GM19372 (cell line): Measurements from ENCODE around the gene CDK10.
"Not testable (repeated sequence)": the region's sequence is repeated elsewhere in the genome, so short reads cannot be mapped to it uniquely, and the experiment has no call there.

Experiments used
- ATAC-seq: cut with Tn5 transposase; IDR thresholded peaks from one replicate; pipeline ENCODE4 v1.9.1; 2021; ENCODE audit warnings: mild to moderate bottlenecking, low read depth, moderate library complexity; ENCODE audit not compliant: unreplicated experiment

The CDK10 gene

GRCh38 chr16:89695086-89695874 is 8.8 kb downstream of the CDK10 start:
- no peak for ATAC-seq

- no peak for ATAC-seq
These were observed 9.6 kb downstream of the CDK10 start for GRCh38 chr16:89695875-89696669.

- ATAC-seq: no peak
These were observed 10.2 kb downstream of the CDK10 start for GRCh38 chr16:89696670-89697128.

- ATAC-seq: no peak
These were observed 10.7 kb downstream of the CDK10 start for GRCh38 chr16:89697161-89697615.

GRCh38 chr16:89697616-89698331 is 11.3 kb downstream of the CDK10 start:
- no peak for ATAC-seq

GRCh38 chr16:89698717-89699116 is 12.2 kb downstream of the CDK10 start:
- ATAC-seq: not testable (repeated sequence)

- ATAC-seq: not testable (repeated sequence)
These were observed 13.2 kb downstream of the CDK10 start for GRCh38 chr16:89699629-89700099.

GRCh38 chr16:89700100-89700648 is 13.7 kb downstream of the CDK10 start:
- peak; percentile 41 for ATAC-seq

- no peak for ATAC-seq
These were observed 14.3 kb downstream of the CDK10 start for GRCh38 chr16:89700649-89701424.

- peak; percentile 64 for ATAC-seq
These were observed 15.2 kb downstream of the CDK10 start, which contains the start of gene SPATA2L for GRCh38 chr16:89701425-89702406. Gene SPATA2L, minus strand, starts transcription at chr16:89701705. Its CDS starts 473 bp downstream, at chr16:89701232.

GRCh38 chr16:89704281-89704680 is 17.8 kb downstream of the CDK10 start:
- no peak for ATAC-seq

GRCh38 chr16:89705006-89705405 is 18.5 kb downstream of the CDK10 start:
- ATAC-seq: no peak

GRCh38 chr16:89706518-89707260 is 20.2 kb downstream of the CDK10 start:
- no peak for ATAC-seq

- ATAC-seq: no peak
These were observed 21.2 kb downstream of the CDK10 start for GRCh38 chr16:89707695-89708094.

- ATAC-seq: no peak
These were observed 22.0 kb downstream of the CDK10 start for GRCh38 chr16:89708481-89708931.

- no peak for ATAC-seq
These were observed 22.7 kb downstream of the CDK10 start for GRCh38 chr16:89709166-89709565.

- no peak for ATAC-seq
These were observed 23.4 kb downstream of the CDK10 start for GRCh38 chr16:89709716-89710432.
